ENCODE measurements around the gene CCNC. TPM values are rescaled to one million over a fixed set of nuclear protein-coding genes. Genes with fewer than 3 reads are reported as not detected.
"Not testable (repeated sequence)": the region's sequence is repeated elsewhere in the genome, so short reads cannot be mapped to it uniquely, and the experiment has no call there.

Gene CCNC
- total RNA-seq, 1 donor from 2014 or later: 29.9 TPM

DNA sequence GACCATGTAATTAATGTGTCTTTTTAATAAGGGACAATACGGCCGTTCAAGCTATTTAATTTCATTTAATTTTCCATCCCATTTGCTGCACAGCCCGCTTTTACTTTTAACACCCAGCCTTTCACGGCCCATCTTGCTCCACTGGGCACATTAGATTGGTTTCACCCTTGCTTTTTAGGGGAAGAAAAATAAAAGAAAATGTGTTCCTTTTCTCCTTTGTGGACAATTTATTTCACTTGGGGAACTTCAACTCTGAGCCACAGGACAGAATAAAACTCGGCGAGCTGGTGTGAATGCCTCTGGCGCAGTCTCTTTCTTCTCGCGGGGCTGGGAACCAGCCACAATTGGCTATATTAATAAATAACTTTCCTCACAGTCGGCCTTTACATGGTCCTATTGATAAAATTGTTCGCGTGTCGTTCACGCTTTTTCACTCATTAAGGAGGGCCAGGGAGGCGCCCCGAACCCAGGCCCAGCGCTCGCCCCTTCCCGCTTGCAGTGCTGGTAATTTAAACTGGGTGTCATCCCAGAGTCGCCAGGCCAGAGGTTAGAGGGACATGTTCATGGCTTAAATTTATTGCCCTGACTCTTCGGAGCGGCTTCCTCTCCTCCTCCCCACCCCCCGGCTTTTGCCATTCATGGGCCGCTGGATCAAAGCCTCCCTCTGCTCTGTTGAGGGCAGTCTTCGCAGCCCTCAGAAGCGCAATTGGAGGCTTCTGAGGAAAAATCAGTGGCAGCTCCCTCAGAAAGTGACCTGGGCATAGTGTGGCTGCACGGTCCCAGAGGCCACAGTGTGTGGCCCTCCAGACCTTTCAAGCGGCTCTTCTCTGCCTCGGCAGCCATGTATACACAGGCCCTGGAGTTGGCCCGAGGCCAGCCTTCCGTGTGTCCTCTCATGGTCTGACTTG, 36.0 kb upstream of the CCNC start:
- intact Hi-C loops (cut with DNase I): no loop called here
- Histone ChIP-seq H3K9me3 (no peaks in the 10 kb centered on the region), H3K27ac (no peak overlapping the region), H3K4me3 (peak overlapping the region; percentile 39 to 63), H3K4me1 (peaks cover 9 to 11% of the 10 kb centered on the region in 2 donors), H3K36me3 (no peaks in the 10 kb centered on the region), H3K27me3 (peaks cover 56% of the 10 kb centered on the region)
- TF ChIP-seq, protein P1, sequence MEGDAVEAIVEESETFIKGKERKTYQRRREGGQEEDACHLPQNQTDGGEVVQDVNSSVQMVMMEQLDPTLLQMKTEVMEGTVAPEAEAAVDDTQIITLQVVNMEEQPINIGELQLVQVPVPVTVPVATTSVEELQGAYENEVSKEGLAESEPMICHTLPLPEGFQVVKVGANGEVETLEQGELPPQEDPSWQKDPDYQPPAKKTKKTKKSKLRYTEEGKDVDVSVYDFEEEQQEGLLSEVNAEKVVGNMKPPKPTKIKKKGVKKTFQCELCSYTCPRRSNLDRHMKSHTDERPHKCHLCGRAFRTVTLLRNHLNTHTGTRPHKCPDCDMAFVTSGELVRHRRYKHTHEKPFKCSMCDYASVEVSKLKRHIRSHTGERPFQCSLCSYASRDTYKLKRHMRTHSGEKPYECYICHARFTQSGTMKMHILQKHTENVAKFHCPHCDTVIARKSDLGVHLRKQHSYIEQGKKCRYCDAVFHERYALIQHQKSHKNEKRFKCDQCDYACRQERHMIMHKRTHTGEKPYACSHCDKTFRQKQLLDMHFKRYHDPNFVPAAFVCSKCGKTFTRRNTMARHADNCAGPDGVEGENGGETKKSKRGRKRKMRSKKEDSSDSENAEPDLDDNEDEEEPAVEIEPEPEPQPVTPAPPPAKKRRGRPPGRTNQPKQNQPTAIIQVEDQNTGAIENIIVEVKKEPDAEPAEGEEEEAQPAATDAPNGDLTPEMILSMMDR (IDR thresholded peaks at IDR 0.05): no peak
- no peak for DNase-seq (ENCODE audit: low spot score in 2 of 2)

DNA sequence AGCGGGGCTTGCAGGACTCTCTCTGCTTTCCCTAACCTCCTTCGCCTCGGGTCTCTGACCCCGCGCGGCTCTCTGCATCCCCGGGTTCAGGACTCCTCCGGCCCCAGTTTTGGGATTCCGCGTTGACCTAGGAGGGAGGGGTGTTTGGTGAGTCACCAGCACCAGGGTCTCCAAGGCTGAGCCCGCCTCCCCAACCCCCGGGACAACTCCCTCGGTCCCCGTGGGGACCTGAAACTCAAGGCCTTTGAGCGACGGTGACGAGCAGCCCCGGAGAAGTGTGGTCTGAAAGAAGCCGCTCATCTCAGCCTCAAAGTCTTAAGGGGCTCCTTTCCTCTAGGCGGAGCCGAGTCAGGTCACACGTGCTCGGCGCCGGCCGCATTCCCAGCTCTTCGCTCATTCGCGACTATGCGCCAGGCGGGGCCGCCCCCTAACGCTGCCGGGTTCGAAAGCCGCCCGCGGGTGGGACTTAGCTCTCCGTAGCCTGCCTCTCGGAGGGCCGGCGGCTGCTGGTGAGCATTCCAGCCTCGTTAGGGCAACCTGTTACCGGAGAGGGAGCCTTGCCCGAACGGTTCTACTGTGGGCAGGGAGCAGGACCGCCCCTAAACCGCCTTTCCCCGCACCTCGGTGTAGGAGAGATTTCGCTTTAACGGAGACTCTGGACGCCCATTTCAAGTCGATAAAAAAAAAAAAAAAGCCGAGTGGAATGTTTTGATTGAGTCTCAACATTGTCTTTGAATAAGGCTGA, 35.1 kb upstream of the CCNC start:
- DNase-seq (ENCODE audit: low spot score in 2 of 2): no peak
- TF ChIP-seq, protein P1 (IDR thresholded peaks at IDR 0.05): no peak
- Histone ChIP-seq H3K4me3 (peak overlapping the region; percentile 39 to 63), H3K9me3 (no peaks in the 10 kb centered on the region), H3K27me3 (peaks cover 51% of the 10 kb centered on the region), H3K27ac (no peak overlapping the region), H3K36me3 (no peaks in the 10 kb centered on the region), H3K4me1 (peaks cover 9 to 11% of the 10 kb centered on the region in 2 donors)
- intact Hi-C loops (cut with DNase I): no loop called here

DNA sequence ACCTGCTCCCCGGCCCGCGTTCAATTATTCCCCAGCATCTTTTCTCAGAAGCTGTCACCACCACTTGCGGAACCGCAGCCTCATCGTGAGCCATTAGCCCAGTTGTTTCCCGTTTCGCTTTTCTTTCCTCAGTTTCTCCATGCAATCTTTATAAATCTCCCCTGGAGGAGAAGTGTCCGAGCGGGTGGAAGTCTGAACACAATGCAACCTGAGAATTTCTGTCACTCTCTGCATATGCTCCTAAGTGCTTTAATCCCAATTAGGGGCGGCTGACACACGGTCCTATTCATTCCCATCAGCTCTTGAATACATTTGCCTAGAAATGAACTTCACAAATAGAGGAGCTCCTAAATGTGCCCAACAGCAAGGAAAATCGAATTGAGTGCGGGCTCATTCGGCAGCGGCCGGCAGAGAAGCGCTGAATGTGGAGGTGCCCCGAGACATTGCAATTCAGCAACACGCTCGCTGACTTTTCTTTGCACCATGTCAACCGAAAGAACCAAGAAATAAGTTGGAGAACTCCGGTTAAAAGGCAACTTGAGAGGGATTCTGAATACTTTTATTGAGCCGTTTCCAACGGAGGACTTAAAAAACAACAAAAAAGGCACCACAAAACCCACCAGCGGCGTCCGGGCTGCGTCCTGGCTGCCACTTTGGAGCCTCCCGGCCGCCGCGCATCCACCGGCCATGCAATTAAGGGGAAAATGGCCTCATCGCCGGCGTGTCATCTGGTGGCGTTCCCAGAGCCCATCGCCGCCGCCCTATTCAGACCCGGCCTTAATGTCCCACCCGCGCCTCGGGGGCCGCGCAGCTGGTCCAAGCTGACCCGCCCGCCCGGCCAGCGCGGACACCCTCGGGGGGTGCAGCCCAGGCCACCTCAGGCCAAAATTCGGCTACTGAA, 34.3 kb upstream of the CCNC start:
- no peak for DNase-seq (ENCODE audit: low spot score in 2 of 2)
- Histone ChIP-seq H3K9me3 (no peaks in the 10 kb centered on the region), H3K27ac (no peak overlapping the region), H3K4me3 (peak overlapping the region; percentile 39 to 63), H3K36me3 (no peaks in the 10 kb centered on the region), H3K4me1 (peaks cover 9 to 11% of the 10 kb centered on the region in 2 donors), H3K27me3 (peaks cover 43% of the 10 kb centered on the region)
- intact Hi-C loops (cut with DNase I): no loop called here
- TF ChIP-seq, protein P1 (IDR thresholded peaks at IDR 0.05): no peak

DNA sequence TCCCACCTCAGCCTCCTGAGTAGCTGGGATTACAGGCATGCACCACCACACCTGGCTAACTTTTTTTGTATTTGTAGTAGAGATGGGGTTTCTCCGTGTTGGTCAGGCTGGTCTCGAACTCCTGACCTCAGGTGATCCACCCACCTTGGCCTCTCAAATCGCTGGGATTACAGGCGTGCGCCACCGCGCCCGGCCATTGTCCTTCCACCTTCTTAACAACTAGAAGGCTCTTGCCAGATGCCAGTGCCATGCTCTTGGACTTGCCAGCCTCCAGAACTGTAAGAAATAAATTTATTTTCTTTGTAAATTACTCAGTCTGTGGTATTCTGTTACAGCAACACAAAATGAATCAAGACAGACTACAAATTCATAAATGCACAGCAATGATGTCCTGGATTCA, 26.2 kb upstream of the CCNC start:
- not testable (repeated sequence) for H3K27ac ChIP-seq; H3K4me1 ChIP-seq; H3K4me3 ChIP-seq; H3K36me3 ChIP-seq; DNase-seq (ENCODE audit: low spot score in 2 of 2)
- Histone ChIP-seq H3K27me3 (peaks cover 20% of the 10 kb centered on the region), H3K9me3 (peaks cover 0 to 10% of the 10 kb centered on the region in 2 donors)
- intact Hi-C loops (cut with DNase I): loop anchor here (10.0 kb wide), 1 partner anchor 870 kb away; the partner anchor contains the start of gene SIM1

DNA sequence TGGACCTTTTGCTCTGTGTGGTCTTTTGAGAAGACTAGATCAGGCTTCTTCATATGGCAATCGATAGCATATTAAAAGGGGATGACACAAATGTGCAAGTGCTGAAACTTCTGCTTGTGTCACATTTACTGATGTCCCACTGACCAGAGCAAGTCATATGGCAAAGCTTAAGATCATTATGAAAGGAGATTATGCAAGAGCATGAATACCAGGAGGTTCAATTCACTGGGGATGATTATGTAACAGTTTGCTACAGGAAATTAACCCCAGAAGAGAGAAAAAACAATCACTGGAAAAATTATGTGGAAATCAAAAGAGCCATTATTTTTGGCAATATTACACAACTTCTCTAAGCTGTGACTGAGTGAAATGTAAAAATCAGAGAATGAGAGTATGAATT, 24.4 kb upstream of the CCNC start:
- TF ChIP-seq, protein P1 (IDR thresholded peaks at IDR 0.05): no peak
- Histone ChIP-seq H3K36me3 (no peaks in the 10 kb centered on the region), H3K27me3 (peaks cover 28% of the 10 kb centered on the region), H3K4me1 (peaks cover 2 to 14% of the 10 kb centered on the region in 2 donors), H3K4me3 (no peak overlapping the region), H3K9me3 (peaks cover 0 to 10% of the 10 kb centered on the region in 2 donors), H3K27ac (no peak overlapping the region)
- no peak for DNase-seq (ENCODE audit: low spot score in 2 of 2)
- intact Hi-C loops (cut with DNase I): loop anchor here (10.0 kb wide), 1 partner anchor 872 kb away; the partner anchor contains the start of gene SIM1
